GM21825 (cell line): ENCODE results near the gene PRODH2.
A peak's percentile ranks its signal among the peaks of the same experiment; 100 is the strongest.

Experiments used
- ATAC-seq: cut with Tn5 transposase; IDR thresholded peaks from one replicate; pipeline ENCODE4 v1.9.1; 2021; ENCODE audit warnings: mild to moderate bottlenecking, moderate library complexity; ENCODE audit not compliant: unreplicated experiment

The PRODH2 gene

DNA sequence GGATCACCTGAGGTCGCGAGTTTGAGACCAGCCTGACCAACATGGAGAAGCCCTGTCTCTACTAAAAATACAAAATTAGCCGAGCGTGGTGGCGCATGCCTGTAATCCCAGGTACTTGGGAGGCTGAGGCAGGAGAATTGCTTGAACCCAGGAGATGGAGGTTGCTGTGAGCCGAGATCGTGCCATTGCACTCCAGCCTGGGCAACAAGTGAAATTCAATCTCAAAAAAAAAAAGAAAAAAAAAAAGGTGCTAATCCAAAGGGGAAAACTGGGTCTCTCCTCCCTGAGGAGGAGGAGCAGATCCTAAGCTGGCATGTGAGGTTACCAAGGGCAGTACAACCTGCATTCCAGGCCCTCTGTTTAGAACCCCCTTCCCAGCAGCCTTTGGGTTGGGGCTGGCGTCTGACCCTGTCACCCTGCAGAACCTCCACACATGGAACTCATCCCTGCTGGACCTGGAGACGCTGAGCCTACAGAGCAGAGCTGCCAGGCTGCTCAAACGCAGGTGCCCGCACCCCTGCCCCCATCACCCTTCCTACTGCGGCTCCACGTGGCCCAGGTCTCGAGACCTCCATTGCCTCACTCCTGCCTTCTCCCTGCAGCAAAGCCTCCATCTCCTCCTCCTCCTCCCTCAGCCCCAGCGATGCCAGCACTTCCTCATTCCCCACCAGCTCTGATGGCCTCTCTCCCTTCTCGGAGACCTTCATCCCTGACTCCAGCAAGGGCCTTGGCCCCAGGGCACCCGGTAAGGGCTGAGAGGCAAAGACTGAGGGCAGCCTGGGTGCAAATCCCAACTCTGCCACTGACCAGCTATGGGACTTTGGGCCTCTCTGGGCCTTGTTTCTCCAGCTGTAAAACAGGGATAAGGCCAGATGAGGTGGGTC, 48.0 kb downstream of the PRODH2 start:
- no peak for ATAC-seq

DNA sequence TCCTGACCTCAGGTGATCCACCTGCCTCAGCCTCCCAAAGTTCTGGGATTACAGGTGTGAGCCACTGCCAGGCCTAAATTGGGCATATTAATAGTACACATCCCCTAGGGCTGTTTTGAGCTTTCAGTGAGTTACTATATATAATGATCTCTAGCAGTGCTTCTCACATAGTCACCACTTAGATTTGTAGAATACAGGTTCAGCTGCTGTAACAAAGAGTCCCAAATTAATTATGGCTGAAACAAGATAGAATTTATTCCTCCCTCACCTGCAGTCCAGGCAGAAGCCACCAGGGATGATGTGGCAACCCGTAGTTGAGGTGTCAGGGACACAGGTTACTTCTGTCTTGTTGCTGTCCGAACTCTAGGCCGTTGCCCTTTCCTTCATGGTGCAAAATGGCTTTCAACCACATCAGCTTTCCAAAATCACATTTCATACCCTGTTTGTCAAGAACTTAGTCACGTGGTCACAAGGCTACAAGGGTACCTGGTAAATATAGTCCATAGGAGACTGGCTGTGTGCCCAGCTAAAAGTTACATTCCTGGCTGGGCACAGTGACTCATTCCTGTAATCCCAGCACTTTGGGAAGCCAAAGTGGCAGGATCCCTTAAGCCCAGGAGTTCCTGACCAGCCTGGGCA, 51.8 kb downstream of the PRODH2 start:
- ATAC-seq, result no peak

DNA sequence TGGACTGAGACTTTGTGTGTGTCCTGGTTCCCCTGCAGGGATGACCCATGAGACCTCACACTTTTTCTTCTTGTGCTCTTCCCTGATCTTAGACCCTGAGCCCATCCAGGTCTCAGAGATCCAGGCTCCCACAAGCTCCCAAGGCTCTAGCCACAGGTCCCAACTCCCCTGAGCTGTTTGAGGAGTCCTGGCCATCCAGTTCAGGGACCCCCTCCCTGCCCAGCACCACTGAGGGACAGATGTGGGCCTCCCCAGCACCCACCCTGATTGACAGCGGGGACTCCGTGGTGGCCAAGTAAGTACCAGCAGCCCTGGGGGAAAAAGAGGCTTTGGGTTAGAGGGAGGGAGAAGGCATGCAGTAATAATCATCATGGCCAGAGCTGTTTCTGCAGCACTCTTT, 52.9 kb downstream of the PRODH2 start:
- ATAC-seq, result no peak

DNA sequence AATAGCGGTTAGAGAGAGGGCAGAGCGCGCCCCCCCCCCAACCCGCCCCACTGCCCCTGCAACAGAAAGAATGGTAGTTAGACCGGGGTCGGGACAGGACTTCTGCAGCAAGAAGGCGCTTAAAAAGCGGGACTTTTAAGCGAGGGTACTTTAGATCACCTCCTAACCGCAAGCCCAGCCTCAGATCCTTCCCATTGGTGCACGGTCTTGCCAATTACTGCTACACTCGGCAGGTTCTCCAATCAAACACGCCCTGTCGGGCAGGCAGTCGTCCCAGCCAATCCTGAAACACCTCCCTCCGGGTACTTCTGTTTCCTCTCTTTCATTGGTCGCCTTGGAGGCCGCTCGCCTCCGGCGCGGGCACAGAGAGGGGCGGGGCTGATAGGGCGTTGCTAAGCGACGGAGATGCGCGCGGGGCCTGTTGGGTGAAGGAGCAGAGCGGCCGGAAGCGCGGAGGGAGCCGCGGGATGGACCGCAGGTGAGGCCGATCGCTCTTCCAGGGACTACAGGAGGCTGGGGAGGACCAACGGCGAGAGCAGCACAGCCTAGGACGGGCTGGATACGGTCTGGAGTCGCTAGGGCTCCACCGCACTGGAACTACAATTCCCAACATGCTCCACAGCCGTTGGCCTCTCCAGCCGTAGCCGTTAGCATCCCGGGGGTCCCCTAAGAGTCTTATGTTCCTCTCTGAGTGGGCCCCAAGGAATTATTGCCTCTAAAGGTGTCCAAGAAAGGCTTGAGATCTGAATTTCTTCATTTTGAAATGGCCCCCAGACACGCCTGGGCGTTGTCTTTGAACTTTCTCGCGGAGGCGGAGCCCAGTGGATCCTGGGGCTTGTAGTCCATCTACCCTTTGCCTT, 54.7 kb downstream of the PRODH2 start, which contains the start of gene PROSER3:
TSS of gene PROSER3 (plus strand) at position 428 of the 860 bp plus-strand sequence. CDS start at position 468, 40 bp downstream.
- ATAC-seq, result peak; percentile 90

DNA sequence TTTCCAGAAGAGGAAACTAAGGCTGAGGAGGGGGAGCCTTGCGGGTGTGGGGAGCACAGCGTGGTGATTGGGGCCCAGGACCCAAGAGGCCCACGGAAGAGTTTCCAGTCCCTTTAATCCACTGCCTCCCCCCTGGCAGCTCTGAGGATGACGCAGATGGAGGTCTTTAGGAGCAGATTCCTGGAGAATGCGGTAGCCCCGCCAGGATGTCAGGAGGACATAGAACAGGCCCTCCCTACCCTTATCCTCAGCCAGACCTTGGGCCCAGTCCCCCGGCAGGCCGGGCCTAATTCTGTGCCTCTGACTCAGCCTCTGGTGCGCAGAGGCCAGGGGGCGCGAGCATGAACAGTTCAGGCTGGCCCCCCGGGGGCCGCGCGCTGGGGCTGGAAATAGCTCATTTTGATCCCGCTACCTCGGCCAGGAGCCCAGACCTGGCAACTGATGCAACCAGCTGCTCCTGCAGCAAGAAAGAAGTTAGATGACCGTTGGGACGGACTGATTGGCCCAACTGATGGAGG, 55.4 kb downstream of the PRODH2 start:
- peak; percentile 5 for ATAC-seq

DNA sequence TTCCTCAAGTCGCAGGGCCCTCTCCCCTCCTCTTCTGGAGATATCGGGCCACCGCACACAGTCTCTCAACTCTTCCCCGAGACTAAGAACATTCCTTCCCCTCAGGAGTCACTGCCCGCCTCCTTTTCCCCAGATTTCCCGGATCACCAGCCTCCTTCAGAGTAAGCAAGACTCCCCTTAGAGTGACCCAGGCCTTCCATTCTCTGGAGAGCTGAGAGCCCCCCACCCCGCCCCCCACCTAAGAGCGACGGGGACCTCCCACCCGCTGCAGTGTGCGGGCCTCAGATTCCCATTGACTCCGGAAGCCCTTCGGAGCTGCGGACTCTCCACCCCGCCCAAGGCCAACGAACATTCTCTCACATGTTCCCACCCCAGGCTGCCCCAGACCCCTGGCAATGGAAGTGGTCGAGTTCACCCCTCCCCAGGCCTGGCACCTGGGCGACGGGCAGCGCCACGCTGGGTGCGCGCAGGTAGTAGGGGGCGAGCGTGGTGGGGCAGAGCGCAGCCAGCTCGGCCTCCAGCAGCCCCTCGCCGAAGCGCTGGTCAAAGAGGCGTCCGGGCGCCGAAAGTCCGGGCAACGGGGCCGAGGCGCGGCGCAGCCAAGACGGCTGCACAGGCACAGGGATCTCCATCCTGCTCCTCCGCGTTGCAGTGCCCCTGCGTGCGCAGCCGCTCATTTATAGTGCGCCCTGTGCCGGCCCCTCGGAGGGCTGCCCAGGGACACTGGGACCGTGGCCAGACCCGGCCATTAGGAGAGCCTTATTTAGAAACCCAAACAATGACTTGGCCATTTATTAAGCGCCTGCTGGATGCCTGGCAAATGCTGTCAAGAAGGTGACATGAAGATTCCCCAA, 56.0 kb downstream of the PRODH2 start, which contains the start of gene HSPB6:
TSS of gene HSPB6 (minus strand) at position 653 of the 854 bp plus-strand sequence. CDS start at position 632, 21 bp downstream.
- ATAC-seq, result no peak

DNA sequence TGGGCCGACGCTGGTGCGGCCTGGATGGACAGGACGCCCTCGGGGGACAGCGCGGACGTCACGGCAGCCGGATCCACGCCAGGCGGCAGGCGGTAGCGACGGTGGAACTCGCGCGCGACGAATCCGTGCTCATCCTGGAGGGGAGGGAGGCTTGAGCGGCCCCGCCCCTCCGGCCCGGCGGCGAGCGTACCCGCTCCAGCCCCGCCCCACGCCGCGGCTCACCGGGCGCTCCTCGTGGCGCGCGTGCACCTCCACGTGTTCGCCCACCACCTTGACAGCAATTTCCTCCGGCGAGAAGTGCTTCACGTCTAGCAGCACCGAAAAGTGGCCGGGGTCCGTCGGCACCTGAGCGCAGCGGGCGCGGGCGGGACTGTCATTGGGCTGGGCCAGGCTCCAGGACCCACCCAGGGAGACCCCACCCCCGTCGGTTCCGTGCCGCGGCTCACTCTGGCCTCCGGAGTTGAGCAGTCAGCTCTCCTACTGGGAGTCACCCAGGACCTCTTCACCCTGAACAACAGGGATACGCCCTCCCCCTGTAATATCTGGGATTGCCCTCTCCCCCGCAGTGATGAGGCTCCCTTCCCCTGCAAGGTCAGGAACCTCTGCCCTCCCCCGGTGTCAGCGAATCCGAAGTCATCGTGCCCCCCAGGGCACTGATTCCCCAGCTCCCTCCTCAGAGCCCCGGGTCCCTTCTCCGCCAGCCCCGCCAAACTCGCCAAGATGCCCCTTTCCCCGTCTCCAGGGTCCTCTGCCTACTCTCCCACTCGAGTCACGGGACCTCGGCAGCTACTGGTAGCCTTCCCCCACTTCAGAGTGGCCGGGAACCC, 56.9 kb downstream of the PRODH2 start:
- no peak for ATAC-seq

DNA sequence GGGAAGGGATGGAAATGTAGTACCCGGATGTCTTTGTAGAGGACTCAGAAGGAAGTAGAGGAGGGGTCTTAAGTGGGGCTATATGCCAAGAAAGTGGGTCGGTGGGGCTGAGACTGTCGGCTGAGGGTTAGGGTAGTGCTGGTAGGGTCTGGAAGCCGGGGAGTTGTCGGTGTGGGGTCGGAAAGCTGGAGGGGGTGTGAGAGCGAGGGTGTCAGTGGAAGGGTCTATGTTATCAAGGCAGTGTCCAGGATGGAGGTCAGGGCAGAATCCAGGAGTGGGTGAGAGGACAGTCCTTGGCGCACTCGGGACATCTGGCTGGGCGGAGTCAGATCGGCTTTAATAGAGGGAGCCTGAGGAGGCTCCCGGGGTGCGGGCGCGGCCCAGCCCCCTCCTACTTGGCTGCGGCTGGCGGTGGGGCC, 57.5 kb downstream of the PRODH2 start:
- no peak for ATAC-seq

DNA sequence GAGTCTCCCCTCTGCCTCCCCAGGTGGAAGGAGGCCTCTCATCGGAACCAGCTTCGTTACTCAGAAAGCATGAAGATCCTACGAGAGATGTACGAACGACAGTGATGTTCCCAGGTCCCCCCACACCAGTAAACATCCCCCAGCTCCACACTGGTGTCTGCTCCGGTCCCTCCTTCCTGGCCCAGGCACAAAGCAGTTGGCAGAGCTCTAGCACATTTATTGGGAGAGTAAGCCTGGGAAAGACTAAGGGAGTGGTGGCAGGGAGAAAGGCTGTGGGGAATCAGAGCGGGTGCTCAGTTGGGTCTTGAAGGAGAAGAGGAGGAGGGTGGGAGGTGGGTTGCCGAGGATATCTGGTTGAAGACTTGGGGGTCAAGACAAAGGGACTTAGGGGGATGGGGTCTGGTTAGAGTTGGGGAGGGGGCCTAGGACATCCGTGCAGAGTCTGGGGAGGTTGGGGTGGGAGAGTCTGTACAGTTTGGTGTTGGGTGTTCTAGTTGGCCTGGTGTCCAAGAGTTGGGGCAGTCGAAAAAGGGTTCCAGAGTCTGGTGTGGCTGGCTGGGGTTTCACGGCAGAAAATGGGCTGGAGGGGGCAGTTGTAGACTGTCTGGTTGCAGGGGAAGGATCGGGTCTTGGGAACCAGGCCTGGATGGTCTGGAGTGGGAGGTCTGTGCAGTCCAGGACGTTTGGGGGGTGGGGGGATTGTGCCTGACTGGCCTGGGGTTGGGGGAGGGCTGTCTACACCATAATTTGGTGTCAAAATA, 58.1 kb downstream of the PRODH2 start:
- no peak for ATAC-seq

DNA sequence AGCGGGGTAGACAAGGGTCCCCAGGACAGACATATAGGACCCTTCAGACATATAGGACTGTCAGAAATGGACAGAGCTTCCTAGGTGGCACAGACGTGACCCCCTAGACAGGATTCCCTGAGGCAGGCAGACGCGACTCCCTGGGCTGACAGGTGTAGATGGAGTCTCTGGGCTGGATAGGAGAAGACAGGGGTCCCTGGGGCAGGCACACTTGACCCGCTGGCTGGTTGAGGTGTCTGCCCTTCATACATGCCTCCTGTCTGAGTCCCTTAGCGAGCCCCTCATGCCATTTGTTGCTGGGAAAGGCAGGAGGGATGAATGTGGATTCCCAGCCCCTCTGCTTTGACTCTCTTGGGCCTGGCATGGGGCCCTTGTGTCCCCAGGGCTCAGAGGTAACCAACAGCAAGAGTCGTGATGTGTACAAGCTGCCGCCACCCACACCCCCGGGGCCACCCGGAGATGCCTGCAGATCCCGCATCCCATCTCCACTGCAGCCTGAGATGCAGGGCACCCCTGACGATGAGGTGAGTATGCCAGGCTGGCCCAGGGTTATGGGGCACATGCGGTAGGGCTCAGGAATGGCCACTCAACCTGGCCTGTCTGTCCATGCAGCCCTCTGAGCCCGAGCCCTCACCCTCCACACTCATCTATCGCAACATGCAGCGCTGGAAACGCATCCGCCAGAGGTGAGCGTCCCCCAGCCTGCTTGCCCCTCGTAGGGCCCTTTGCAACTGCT, 58.8 kb downstream of the PRODH2 start:
- no peak for ATAC-seq

DNA sequence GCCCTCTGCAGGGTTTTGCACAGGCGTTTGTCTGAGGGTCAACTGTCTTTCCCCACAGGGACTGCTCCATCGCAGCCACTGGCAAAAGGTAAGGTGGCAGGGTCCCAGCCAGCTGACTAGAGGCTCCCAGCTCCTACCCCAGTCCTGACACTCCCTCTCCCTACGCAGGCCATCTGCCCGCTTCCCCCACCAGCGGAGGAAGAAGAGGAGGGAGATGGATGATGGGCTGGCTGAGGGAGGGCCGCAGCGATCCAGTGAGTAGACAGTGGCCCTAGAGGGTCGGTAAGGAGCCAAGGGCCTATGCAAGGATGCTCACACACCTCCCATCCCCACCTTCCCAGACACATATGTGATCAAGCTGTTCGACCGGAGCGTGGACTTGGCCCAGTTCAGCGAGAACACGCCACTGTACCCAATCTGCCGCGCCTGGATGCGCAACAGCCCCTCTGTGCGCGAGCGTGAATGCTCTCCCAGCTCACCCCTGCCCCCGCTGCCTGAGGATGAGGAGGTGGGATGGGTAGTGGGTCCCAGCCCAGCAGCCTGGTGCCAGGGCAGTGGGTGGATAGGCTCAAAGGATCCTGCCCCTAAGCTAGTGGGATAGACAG, 59.8 kb downstream of the PRODH2 start:
- no peak for ATAC-seq

DNA sequence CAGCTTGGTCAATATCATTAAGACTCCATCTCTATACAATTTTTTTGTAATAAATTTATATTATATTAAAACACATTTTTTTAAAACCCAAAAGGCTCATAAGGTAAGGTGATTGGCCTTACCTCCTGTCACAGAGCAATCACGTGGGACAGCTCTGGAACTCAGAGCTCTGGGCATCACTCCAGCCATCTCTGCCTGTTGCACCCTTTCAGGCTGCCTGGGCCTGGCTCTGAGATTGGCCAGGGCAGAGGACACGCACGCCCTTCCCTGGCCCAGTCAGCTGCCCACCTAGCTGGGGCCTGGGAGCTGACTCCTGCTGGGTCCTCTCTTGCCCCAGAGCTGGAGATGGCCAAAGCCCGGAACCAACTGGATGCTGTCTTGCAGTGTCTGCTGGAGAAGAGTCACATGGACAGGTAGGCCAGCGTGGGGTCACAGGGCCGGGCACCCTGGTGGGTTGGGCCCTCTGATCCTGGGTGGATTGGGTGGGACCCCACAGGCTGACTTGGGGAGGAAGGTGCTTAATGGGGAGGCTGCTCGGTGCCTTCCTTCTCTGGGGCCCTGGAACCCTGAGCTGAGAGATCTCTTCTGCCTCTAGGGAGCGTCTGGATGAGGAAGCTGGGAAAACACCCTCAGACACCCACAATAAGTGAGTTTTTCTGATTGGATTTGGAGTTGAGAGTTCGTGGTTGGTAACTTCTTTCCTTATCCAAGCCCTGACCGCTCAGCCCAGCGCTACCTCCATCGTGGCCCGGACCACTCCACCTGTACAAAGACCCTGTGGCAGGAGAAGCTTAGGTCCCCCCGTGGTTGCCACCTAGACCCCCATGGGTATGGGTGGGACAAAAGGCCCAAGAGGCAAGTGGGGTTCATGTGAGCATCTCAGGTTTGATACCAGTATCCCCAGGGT, 60.6 kb downstream of the PRODH2 start:
- no peak for ATAC-seq

DNA sequence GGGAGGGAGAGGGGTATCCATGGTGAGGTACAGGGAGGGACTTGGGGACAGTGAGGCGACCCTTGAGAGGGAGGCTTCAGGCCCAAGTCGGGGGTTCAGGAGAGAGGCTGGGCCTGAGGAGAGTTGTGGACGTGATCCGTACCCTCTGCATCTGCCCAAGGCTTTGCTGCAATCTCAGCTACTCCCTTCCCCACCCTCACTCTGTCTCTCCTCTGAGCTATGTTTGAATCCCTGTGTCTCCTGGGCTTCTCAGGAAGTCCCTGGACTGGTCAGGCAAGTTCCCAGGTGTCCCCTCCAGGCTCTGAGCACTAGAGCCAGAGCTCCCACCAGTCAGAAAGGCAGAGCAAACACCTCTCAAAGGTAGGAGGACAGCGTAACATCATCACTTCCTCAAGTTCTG, 62.5 kb downstream of the PRODH2 start:
- ATAC-seq, result no peak
